HUES6 (cell line): ENCODE results near the gene RAX.

Experiments used
- H3K27ac ChIP-seq: 2 replicates; pipeline ENCODE4 v1.7.0; 2013; ENCODE audit warnings: low read depth, mild to moderate bottlenecking, low read length, inconsistent platforms
- H3K27me3 ChIP-seq: 2 replicates; pipeline ENCODE4 v1.6.1; 2013; ENCODE audit warnings: low read length; ENCODE audit not compliant: control insufficient read depth, insufficient read depth
- H3K36me3 ChIP-seq: 2 replicates; pipeline ENCODE4 v1.6.1; 2013; ENCODE audit warnings: low read length; ENCODE audit not compliant: control insufficient read depth, insufficient read depth
- H3K4me1 ChIP-seq: 2 replicates; pipeline ENCODE4 v1.6.1; 2013; ENCODE audit warnings: low read length; ENCODE audit not compliant: control insufficient read depth, insufficient read depth
- H3K4me3 ChIP-seq: 2 replicates; pipeline ENCODE4 v1.5.1; 2013; ENCODE audit warnings: low read depth, low read length
- H3K9ac ChIP-seq: one replicate; pipeline ENCODE4 v1.6.1; 2013; ENCODE audit warnings: mild to moderate bottlenecking, low read length
- H3K9me3 ChIP-seq: 2 replicates; pipeline ENCODE4 v1.6.1; 2013; ENCODE audit warnings: low read depth, low read length; ENCODE audit not compliant: control insufficient read depth, insufficient read depth

The RAX gene

DNA sequence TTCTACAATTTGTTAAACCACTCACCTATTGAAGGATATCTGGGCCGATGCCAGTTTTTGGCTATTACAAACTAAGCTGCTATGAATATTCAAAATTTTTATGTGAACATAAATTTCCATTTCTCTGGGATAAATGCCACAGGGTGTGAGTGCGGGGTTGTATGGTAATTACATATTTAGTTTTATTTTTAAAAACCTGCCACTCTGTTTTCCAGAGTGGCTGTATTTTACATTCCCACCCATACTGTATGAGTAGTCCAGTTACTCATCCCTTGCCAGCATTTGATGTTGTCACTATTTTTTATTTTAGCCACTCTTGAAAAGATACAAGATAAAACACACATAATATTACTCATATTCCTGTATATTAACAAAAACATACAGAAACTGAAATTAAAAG lies 30.3 kb downstream of the RAX start:
- H3K27ac ChIP-seq = no peak overlapping the region
- H3K36me3 ChIP-seq = no peaks in the 10 kb centered on the region
- H3K27me3 ChIP-seq = peaks cover 42% of the 10 kb centered on the region

DNA sequence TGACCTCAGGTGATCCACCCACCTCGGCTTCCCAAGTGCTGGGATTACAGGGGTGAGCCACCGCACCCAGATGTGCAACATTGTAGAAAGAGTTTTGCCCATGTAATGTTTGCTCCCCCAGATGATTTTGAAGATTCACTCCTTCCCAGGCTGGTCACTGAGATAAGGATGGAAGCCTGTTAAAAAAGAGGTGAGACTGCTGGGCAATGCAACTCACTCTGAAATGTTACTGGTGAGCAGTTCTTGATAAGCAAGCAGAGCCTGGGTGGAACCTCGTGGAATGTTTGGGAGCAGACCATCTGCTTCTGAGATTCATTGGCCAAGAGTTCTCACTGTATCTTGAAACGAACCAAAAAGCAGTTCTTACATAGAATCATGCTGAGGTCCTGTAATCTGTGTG lies 33.6 kb downstream of the RAX start:
- Histone ChIP-seq H3K27me3 (peaks cover 12% of the 10 kb centered on the region; the same call in 1 of the 2 replicates), H3K9me3 (no peaks in the 10 kb centered on the region), H3K4me1 (no peaks in the 10 kb centered on the region), H3K27ac (no peak overlapping the region), H3K9ac (no peak overlapping the region), H3K36me3 (no peaks in the 10 kb centered on the region), H3K4me3 (no peak overlapping the region)

More for the DNA sequence above, 30.3 kb downstream of the RAX start:
- Histone ChIP-seq H3K4me3 (no peak overlapping the region), H3K9ac (no peak overlapping the region), H3K9me3 (no peaks in the 10 kb centered on the region), H3K4me1 (no peaks in the 10 kb centered on the region)

DNA sequence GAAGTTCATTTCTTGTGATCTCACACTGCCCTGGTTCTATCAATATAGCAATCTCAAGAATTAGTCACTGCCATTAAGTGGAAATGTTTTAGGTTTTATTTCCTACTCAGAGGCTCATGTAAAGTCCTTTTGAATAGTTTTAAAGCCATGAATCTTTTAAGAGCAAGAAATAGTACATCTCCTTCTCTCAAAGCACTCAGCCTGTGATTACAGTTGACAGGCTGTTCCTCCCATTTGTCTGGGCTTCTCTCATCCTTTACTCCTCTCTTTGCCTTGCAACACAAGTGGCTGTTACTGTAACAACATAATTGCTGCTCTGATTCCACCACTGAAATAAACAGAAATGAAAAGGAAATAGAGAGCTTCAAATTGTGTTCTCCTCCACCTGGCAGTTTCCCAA lies 34.9 kb downstream of the RAX start:
- Histone ChIP-seq H3K27me3 (peaks cover 4% of the 10 kb centered on the region; the same call in 1 of the 2 replicates), H3K9me3 (no peaks in the 10 kb centered on the region), H3K9ac (no peak overlapping the region), H3K27ac (no peak overlapping the region), H3K4me3 (no peak overlapping the region), H3K4me1 (no peaks in the 10 kb centered on the region), H3K36me3 (no peaks in the 10 kb centered on the region)

DNA sequence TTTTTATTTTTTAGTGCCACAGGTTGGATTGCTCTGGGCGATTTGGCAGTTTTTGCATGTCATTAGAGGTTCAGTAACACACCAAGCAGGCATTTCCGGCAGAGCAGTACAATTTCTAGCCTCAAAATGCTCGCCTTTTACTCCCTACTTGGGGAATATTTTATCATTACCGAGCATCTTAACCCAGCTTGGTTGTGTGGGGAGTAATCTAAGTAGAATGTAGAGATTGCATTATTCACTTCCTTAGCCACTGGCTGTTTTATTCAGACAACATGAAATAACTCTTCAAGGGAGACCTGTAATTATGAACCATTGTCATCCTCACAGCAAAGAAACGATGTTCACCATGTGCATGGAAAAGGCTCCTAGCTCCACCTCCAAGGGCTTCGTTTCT lies 40.2 kb downstream of the RAX start:
- no peaks in the 10 kb centered on the region for H3K4me1 ChIP-seq
- no peak overlapping the region for H3K27ac ChIP-seq
- no peak overlapping the region for H3K4me3 ChIP-seq
- H3K9me3 ChIP-seq = no peaks in the 10 kb centered on the region
- no peak overlapping the region for H3K9ac ChIP-seq
- no peaks in the 10 kb centered on the region for H3K36me3 ChIP-seq
- peaks cover 36% of the 10 kb centered on the region for H3K27me3 ChIP-seq

- Histone ChIP-seq H3K4me3 (no peak overlapping the region), H3K27ac (no peak overlapping the region), H3K27me3 (peaks cover 41% of the 10 kb centered on the region)
Measured at GRCh38 chr18:59232309-59233016, 40.8 kb downstream of the RAX start.

GRCh38 chr18:59231877-59232276 lies 41.4 kb downstream of the RAX start:
- H3K9ac ChIP-seq = no peak overlapping the region
- peaks cover 47% of the 10 kb centered on the region for H3K27me3 ChIP-seq
- H3K4me1 ChIP-seq = no peaks in the 10 kb centered on the region
- no peak overlapping the region for H3K4me3 ChIP-seq
- no peak overlapping the region for H3K27ac ChIP-seq
- no peaks in the 10 kb centered on the region for H3K36me3 ChIP-seq
- no peaks in the 10 kb centered on the region for H3K9me3 ChIP-seq

More at GRCh38 chr18:59232309-59233016, 40.8 kb downstream of the RAX start:
- Histone ChIP-seq H3K4me1 (no peaks in the 10 kb centered on the region), H3K36me3 (no peaks in the 10 kb centered on the region), H3K9ac (no peak overlapping the region), H3K9me3 (no peaks in the 10 kb centered on the region)

DNA sequence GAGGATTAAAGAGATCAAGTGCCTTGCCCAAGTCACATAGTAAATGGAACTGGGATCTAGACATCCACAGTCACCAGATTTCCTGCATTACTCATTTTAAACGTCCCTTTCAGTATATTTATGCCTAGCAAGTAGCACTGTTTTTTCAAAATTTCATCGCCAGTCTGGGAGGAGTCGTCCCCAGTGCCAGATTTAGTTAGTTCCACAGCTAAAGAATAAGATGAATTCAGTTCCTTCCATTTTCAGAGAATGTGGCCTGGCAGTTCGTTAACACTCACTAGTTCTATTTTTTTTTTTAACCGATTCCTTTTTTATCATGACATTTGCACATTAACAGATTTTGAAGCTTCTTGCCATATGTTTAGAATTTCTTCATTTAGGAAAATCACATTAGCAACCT lies 42.1 kb downstream of the RAX start:
- H3K27ac ChIP-seq = no peak overlapping the region
- H3K4me3 ChIP-seq = no peak overlapping the region
- no peaks in the 10 kb centered on the region for H3K4me1 ChIP-seq
- no peaks in the 10 kb centered on the region for H3K9me3 ChIP-seq
- peaks cover 53% of the 10 kb centered on the region for H3K27me3 ChIP-seq
- H3K36me3 ChIP-seq = no peaks in the 10 kb centered on the region
- no peak overlapping the region for H3K9ac ChIP-seq

GRCh38 chr18:59229701-59230443 lies 43.4 kb downstream of the RAX start:
- no peak overlapping the region for H3K9ac ChIP-seq
- no peaks in the 10 kb centered on the region for H3K9me3 ChIP-seq
- no peak overlapping the region for H3K27ac ChIP-seq
- peaks cover 66% of the 10 kb centered on the region for H3K27me3 ChIP-seq
- no peak overlapping the region for H3K4me3 ChIP-seq
- no peaks in the 10 kb centered on the region for H3K36me3 ChIP-seq
- H3K4me1 ChIP-seq = no peaks in the 10 kb centered on the region

DNA sequence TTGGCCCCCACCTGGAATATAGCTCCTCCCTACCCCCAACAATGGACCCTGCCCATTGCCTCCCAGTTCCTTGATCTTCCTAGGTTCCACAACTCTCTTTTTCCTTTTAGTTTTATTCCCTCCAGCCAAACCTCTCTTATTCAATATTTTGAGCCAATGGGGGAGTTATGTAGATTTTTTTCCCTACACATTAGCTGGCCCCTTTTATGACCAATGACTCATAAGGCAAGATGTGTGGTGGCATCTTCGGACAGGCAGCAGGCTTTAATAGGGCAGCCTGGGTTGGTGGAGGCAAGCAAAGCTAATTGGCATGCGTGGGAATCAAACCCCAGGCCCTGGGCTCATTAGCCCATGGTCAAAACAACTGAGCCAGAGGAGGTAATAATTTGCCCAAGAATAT lies 44.1 kb downstream of the RAX start:
- H3K4me1 ChIP-seq = no peaks in the 10 kb centered on the region
- H3K27ac ChIP-seq = no peak overlapping the region
- H3K4me3 ChIP-seq = no peak overlapping the region
- no peaks in the 10 kb centered on the region for H3K9me3 ChIP-seq
- H3K27me3 ChIP-seq = peaks cover 73% of the 10 kb centered on the region
- no peak overlapping the region for H3K9ac ChIP-seq
- no peaks in the 10 kb centered on the region for H3K36me3 ChIP-seq

DNA sequence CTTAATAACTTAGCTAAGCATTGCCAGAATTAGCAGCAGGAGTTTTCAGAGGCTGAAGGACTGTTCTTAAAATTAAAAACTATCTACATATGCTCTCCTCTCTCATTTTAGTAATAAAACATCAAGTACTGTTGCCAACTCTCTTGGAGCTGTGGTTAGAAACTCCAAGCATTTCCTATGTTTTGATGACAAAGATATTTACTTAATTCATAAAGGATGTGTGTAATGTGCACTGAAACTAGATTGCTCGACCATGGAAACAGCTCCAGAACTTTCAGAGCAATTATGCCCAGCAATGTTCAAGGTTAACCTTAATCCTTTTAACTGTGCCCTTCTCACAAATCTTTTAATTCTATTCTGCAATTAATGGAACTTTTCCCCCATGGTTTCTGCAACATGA lies 44.9 kb downstream of the RAX start:
- Histone ChIP-seq H3K4me3 (no peak overlapping the region), H3K27ac (no peak overlapping the region), H3K9me3 (no peaks in the 10 kb centered on the region), H3K9ac (no peak overlapping the region), H3K36me3 (no peaks in the 10 kb centered on the region), H3K4me1 (no peaks in the 10 kb centered on the region), H3K27me3 (peaks cover 81% of the 10 kb centered on the region)

- H3K9me3 ChIP-seq = no peaks in the 10 kb centered on the region
- no peaks in the 10 kb centered on the region for H3K36me3 ChIP-seq
- peaks cover 99% of the 10 kb centered on the region for H3K27me3 ChIP-seq
- H3K4me1 ChIP-seq = no peaks in the 10 kb centered on the region
- H3K9ac ChIP-seq = no peak overlapping the region
- H3K4me3 ChIP-seq = no peak overlapping the region
- no peak overlapping the region for H3K27ac ChIP-seq
Measured at GRCh38 chr18:59222341-59222740, 50.9 kb downstream of the RAX start.
